ENCODE data around the gene SLC16A3. TPM values are rescaled to one million over a fixed set of nuclear protein-coding genes. Genes with fewer than 3 reads are reported as not detected.
"Not testable (repeated sequence)": the region's sequence is repeated elsewhere in the genome, so short reads cannot be mapped to it uniquely, and the experiment has no call there.

Gene SLC16A3
- 100 to 1,000 TPM; 167 to 309 TPM for total RNA-seq

DNA sequence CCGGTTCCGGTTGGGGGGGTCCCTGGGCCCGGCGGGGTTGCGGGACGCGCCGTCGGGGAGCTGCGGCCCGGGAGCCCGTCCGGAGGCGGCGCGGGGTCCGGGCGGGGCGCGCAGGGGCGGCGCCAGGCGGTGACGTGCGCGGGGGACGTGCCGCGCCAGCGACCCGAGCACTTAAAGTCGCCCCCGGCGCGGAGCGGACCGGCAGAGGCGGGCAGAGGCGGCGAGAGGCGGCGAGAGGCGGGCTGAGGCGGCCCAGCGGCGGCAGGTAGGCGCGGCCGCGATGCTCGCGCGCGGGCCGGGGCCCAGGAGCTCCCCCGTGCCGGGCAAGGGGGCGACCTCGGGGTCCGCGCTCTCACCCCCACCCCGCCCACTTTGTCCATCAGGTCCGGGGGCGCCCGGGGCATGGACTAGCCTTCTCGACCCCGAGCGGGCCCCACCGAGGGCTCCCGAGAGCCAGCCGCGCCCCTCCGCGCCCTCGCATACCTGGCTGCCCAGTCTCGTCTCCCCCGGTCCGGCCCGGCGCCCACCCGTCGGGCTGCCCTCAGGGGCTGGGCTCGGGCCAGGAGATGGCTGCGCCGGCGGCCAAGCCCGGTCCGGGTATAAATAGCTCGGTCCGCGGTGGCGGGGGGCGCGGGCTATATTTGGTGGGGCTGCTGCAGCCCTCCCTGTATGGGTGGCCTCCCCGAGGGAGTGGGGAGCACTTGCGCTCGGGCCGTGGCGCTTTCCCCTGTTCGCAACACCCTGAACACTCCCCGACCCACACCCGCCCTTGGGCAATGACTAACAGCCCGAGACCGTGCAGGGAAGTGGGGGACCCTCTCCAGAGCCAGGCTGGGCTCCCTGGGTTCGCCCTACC, at the start of gene SLC16A3:
SLC16A3 (plus strand) TSS at position 201 of the 856 bp plus-strand sequence. CDS start 6,967 bp downstream, outside the sequence.
- peaks cover 33% of the 10 kb centered on the region for H3K36me3 Mint-ChIP-seq (ENCODE audit: low read depth)
- H3K9me3 Mint-ChIP-seq = no peaks in the 10 kb centered on the region
- peak within 1 kb of the TSS; percentile 85 for H3K27ac Mint-ChIP-seq
- peak; percentile 67 for ATAC-seq (replicated peaks)
- peak within 1 kb of the TSS; percentile 89 for H3K4me3 Mint-ChIP-seq
- H3K27me3 Mint-ChIP-seq = no peaks in the 10 kb centered on the region
- no peaks in the 10 kb centered on the region for H3K4me1 Mint-ChIP-seq

DNA sequence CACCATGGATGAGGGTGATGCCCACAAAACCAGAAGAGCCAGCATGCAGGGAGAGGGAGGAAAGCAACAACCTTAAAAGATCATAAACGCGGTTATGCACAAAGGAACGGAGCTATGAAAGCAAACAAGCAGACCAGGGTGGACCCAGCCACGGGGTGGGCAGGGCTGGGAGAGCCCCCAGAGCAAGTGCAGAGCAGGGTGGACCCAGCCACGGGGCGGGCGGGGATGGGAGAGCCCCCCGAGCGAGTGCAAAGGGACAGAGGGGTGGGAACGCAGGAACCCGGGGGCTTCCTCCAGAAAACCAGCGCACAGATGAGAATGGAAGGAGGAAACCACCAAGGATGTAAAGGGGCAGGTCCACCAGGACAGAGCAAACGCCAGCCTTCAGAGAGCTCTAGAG, 49.4 kb upstream of the SLC16A3 start:
- Mint-ChIP-seq H3K27me3 (no peaks in the 10 kb centered on the region), H3K36me3 (ENCODE audit: low read depth) (peaks cover 14% of the 10 kb centered on the region), H3K27ac (no peak overlapping the region), H3K9me3 (no peaks in the 10 kb centered on the region), H3K4me1 (no peaks in the 10 kb centered on the region), H3K4me3 (no peak overlapping the region)
- no peak for ATAC-seq (replicated peaks)

GRCh38 chr17:82179946-82180475, 48.8 kb upstream of the SLC16A3 start:
- no peaks in the 10 kb centered on the region for H3K4me1 Mint-ChIP-seq
- no peak for ATAC-seq (replicated peaks)
- H3K9me3 Mint-ChIP-seq = no peaks in the 10 kb centered on the region
- no peak overlapping the region for H3K27ac Mint-ChIP-seq
- no peak overlapping the region for H3K4me3 Mint-ChIP-seq
- no peaks in the 10 kb centered on the region for H3K27me3 Mint-ChIP-seq
- peaks cover 20% of the 10 kb centered on the region for H3K36me3 Mint-ChIP-seq (ENCODE audit: low read depth)

- H3K9me3 Mint-ChIP-seq = no peaks in the 10 kb centered on the region
- no peak for ATAC-seq (replicated peaks)
Observed at GRCh38 chr17:82180776-82181528, 47.9 kb upstream of the SLC16A3 start.

DNA sequence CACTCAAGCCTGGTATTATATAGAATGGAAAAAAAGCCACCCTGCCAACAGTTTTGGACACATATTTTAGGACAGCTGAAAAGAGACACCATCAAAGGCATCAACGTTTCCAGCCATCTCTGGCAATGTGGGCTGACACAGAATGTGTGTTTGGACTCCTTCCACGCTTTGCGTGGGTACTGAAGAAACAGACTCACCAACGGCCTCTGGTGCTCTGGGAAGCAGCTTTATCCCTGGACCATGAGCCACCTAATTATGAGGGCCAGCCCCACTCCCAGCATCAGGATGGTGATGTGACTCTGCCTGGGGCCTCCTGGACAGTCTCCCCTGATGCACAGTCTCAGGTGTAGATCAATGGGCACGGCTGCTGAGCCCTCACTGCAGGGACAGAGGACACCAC, 44.1 kb upstream of the SLC16A3 start:
- H3K9me3 Mint-ChIP-seq = no peaks in the 10 kb centered on the region
- H3K27me3 Mint-ChIP-seq = no peaks in the 10 kb centered on the region
- no peak for ATAC-seq (replicated peaks)
- peaks cover 22% of the 10 kb centered on the region for H3K36me3 Mint-ChIP-seq (ENCODE audit: low read depth)
- no peaks in the 10 kb centered on the region for H3K4me1 Mint-ChIP-seq
- no peak overlapping the region for H3K4me3 Mint-ChIP-seq
- no peak overlapping the region for H3K27ac Mint-ChIP-seq

More at GRCh38 chr17:82180776-82181528, 47.9 kb upstream of the SLC16A3 start:
- no peaks in the 10 kb centered on the region for H3K27me3 Mint-ChIP-seq
- H3K36me3 Mint-ChIP-seq (ENCODE audit: low read depth) = peaks cover 22% of the 10 kb centered on the region
- H3K4me1 Mint-ChIP-seq = no peaks in the 10 kb centered on the region
- H3K27ac Mint-ChIP-seq = no peak overlapping the region
- no peak overlapping the region for H3K4me3 Mint-ChIP-seq

- H3K9me3 Mint-ChIP-seq = no peaks in the 10 kb centered on the region
- H3K4me1 Mint-ChIP-seq = no peaks in the 10 kb centered on the region
- no peak overlapping the region for H3K4me3 Mint-ChIP-seq
- H3K27me3 Mint-ChIP-seq = no peaks in the 10 kb centered on the region
- no peak for ATAC-seq (replicated peaks)
- no peak overlapping the region for H3K27ac Mint-ChIP-seq
- peaks cover 21% of the 10 kb centered on the region for H3K36me3 Mint-ChIP-seq (ENCODE audit: low read depth)
Observed at GRCh38 chr17:82186221-82186620, 42.6 kb upstream of the SLC16A3 start.

GRCh38 chr17:82187500-82187899, 41.3 kb upstream of the SLC16A3 start:
- H3K4me1 Mint-ChIP-seq = no peaks in the 10 kb centered on the region
- H3K36me3 Mint-ChIP-seq (ENCODE audit: low read depth) = peaks cover 16% of the 10 kb centered on the region
- ATAC-seq (replicated peaks) = no peak
- H3K9me3 Mint-ChIP-seq = no peaks in the 10 kb centered on the region
- no peaks in the 10 kb centered on the region for H3K27me3 Mint-ChIP-seq
- H3K4me3 Mint-ChIP-seq = no peak overlapping the region
- no peak overlapping the region for H3K27ac Mint-ChIP-seq

GRCh38 chr17:82188001-82188961, 40.6 kb upstream of the SLC16A3 start:
- peaks cover 23% of the 10 kb centered on the region for H3K36me3 Mint-ChIP-seq (ENCODE audit: low read depth)
- no peaks in the 10 kb centered on the region for H3K9me3 Mint-ChIP-seq
- H3K27ac Mint-ChIP-seq = no peak overlapping the region
- H3K27me3 Mint-ChIP-seq = no peaks in the 10 kb centered on the region
- no peak overlapping the region for H3K4me3 Mint-ChIP-seq
- no peak for ATAC-seq (replicated peaks)
- H3K4me1 Mint-ChIP-seq = no peaks in the 10 kb centered on the region

GRCh38 chr17:82193050-82193449, 35.8 kb upstream of the SLC16A3 start:
- not testable (repeated sequence) for H3K27ac Mint-ChIP-seq; H3K27me3 Mint-ChIP-seq; H3K4me3 Mint-ChIP-seq; H3K9me3 Mint-ChIP-seq; H3K4me1 Mint-ChIP-seq; ATAC-seq (replicated peaks)
- H3K36me3 Mint-ChIP-seq (ENCODE audit: low read depth) = peaks cover 50% of the 10 kb centered on the region

DNA sequence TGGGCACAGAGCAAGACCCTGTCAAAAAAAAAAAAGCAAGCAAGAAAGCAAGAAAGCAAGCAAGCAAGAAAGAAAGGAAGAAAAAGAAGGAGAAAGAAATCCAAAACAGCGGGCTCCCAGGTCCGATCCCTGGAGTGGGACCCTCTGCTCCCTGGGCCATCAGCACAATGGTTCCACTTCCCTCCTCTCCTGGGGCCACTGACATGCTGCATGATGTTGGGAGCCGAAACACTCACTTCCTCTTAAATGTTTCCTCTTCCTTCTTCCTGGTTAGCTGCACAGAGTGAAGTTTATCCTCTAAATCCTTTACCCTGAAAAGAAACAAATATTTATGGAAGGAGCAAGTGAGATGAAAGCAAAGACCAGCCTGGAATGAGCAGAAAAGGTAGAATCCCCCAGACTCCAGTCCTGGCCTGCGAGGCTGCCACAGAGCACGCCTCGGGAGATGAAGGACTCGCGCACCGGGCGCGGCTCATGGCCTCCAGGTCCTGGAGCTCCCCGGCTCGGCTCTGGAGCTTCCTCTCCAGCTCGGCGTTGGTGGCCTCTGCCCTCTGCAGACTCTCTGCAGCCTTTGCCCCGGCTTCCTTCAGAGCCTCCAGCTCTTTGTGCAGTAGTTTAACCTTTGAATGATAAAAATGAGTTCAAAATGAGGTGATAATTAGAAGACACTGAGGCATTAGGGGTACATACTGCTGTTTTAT, 35.2 kb upstream of the SLC16A3 start:
- no peaks in the 10 kb centered on the region for H3K27me3 Mint-ChIP-seq
- no peak for ATAC-seq (replicated peaks)
- H3K36me3 Mint-ChIP-seq (ENCODE audit: low read depth) = peaks cover 56% of the 10 kb centered on the region
- no peaks in the 10 kb centered on the region for H3K9me3 Mint-ChIP-seq
- peaks cover 8% of the 10 kb centered on the region for H3K4me1 Mint-ChIP-seq
- no peak overlapping the region for H3K27ac Mint-ChIP-seq
- no peak overlapping the region for H3K4me3 Mint-ChIP-seq

GRCh38 chr17:82194765-82195164, 34.1 kb upstream of the SLC16A3 start:
- H3K4me3 Mint-ChIP-seq = no peak overlapping the region
- no peaks in the 10 kb centered on the region for H3K27me3 Mint-ChIP-seq
- peaks cover 56% of the 10 kb centered on the region for H3K36me3 Mint-ChIP-seq (ENCODE audit: low read depth)
- peaks cover 8% of the 10 kb centered on the region for H3K4me1 Mint-ChIP-seq
- no peak overlapping the region for H3K27ac Mint-ChIP-seq
- no peak for ATAC-seq (replicated peaks)
- no peaks in the 10 kb centered on the region for H3K9me3 Mint-ChIP-seq

- Mint-ChIP-seq H3K36me3 (ENCODE audit: low read depth) (peaks cover 56% of the 10 kb centered on the region), H3K4me1 (peaks cover 13% of the 10 kb centered on the region), H3K27me3 (no peaks in the 10 kb centered on the region), H3K9me3 (no peaks in the 10 kb centered on the region), H3K4me3 (no peak overlapping the region), H3K27ac (no peak overlapping the region)
- ATAC-seq (replicated peaks) = no peak
Observed at GRCh38 chr17:82195675-82196672, 32.9 kb upstream of the SLC16A3 start.

Data from activated T-helper 17 cell treated with anti-CD3 and anti-CD28 coated beads, Interleukin-2, amount 50 U/mL, for 72 hours (primary cell).